Stimulated activated CD4-positive, alpha-beta T cell treated with anti-CD3 and anti-CD28 coated beads, Interleukin-4, amount 100 ng/mL, for 48 hours (primary cell): ENCODE results near the gene FCRL5.

Experiments used
- DNase-seq, 2 donors: peaks; one replicate each; pipeline ENCODE4 v3.0.0-alpha.2; 2020; ENCODE audit warnings: low read depth in 2 of 2

Gene FCRL5

GRCh38 chr1:157523774-157524493, 28.4 kb downstream of the FCRL5 start:
- no peak for DNase-seq

- no peak for DNase-seq
These were observed 31.3 kb downstream of the FCRL5 start for GRCh38 chr1:157521056-157521455.

- no peak for DNase-seq
These were observed 31.9 kb downstream of the FCRL5 start for GRCh38 chr1:157520386-157520935.

DNA sequence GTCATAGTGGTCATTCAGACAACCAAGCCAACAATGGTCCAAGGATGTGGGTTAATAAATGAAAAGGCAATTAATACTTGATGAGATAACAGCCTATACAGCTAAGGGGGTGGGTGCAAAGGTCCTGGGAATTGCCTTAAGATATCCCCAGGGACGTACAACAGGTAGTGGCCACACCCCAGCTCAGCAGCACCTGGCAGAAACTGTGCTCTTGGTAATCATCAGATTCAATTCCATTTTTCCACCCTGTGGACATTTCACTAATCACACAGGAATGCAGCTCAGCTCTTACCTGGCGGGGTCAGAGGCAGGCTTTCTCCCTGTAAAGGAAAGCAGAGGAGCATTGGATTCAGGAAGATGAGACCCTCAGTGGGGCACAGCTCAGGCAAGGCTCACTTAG, 32.9 kb downstream of the FCRL5 start:
- DNase-seq: no peak

- no peak for DNase-seq
These were observed 35.3 kb downstream of the FCRL5 start for GRCh38 chr1:157517016-157517415.

GRCh38 chr1:157515709-157516108, 36.6 kb downstream of the FCRL5 start:
- DNase-seq: no peak

DNA sequence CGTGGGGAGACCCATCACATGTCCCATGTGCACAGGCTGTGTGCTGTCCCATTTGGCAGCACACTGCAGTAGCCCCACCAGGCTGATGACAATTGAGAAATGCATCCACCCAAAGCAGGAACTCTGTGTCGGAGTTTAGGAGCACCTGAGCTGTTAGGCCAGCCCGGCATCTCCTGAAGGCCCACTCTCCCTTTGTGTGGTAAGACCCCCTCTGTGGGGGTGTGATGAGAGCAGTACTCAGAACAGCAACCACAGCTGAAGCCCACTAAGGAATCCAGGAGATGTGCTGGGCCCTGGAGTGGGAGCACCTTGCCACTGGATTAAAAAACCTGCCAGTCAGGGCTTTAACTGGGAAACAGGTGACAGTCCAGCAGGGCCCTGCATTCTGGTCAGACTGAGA, 37.2 kb downstream of the FCRL5 start:
- DNase-seq: no peak

DNA sequence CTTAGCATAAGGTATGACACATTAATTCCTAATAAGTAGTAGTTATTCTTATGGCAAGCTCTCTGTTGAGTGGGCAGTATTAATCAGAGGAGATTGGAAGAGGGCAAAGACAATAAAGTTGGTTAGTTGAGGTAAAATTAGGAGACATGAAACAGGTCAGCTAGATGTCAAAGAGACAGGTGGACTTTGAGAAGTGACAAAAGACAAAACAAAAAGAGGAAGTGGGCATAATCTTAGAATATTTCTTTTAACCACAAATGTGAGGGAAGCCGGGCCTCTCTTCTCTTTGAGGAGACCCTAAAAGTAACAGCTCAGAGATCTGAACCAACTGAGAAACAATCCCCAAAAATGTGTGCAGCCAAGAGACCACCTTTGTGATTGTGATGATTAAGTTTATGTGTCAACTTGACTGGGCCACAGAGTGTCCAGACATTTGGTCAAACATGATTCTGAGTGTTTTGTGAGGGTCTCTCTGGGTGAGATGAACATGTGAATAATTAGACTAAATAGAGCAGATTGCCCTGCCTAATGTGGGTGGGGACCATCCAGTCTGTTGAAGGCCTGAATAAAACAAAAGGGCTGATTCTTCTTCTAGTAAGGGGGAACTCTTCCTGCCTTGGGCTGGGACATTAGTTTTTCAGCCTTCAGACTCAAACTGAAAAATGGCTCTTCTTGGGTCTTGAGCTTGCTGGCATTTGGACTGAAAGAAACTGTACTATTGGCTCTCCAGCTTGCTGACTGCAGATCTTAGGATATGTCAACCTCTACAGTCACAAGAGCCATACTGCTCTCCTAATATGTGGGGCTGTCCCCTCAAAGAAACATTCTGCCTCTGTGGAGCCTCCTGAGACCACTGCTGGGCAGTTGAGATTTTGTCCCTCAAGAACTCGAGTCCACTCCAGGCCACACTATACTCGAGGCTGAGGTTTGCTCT, 40.0 kb downstream of the FCRL5 start:
- DNase-seq: no peak

DNA sequence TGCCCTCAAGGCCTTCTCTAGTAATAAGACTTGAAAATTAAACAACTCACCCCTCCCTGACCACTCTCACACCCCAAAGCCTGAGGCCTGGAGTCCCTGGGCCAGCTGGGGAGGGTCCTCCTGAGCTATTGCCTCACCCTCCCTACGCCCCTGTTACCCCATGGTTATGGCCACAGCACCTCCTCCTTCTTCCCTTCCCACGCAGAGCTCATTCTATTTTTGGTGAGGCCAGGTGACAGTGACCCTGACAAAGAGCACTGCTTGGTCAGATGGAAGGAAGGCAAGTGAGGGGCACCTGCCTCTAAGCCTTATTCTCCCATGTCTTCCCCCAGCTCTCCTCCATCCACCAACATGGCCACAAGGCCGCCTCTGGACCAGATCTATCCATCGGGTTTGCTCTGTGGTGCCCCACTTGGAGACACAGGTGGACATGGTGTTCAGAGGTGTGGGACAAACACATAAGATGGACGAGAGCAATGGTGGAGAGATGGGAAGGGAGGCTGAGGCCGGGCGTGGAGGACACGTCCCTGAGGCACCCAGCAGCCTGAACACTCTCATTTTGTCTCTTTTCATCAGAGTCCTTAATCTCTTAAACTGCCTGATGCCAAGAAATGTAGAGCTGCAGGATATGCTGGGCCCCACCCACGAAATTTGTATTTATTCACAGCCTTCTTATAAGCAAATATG, 42.6 kb downstream of the FCRL5 start:
- DNase-seq: no peak

DNA sequence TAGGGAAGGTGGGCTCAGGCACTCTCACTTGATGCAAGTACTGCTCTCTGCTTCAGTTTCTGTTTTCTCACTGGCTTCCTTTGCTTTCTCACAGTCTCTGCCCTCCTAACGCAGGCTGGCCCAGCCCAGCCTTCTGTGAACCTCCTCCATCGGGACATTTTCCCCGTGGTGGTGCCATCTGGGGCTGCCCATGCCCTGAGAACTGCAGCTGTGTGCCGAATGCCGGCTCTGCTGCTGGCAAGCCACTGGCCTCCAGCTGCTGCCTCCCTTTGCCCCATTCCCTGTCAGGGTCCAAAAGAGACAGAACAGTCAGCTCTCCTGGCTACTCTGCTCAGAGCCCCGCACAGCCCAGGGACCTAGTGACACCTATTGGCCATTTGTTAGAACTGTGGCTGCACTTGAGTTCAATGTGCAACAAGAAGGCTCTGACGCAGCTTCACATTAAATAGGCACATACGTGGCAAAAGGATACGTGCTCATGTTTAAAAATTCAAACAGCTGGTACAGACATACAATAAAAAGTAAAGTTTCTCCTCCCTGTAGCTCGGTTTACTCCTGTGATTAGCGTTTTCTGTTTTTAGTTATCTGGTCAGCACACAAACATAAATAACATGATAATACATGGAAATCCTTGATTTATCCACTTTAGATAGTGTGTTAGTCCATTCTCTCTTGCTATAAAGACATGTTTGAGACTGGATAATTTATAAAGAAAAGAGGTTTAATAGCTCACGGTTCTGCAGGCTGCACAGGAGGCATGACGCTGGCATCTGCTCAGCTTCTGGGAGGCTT, 46.6 kb downstream of the FCRL5 start:
- DNase-seq: peak in 1 of 2 donors; percentile 6

- no peak for DNase-seq
These were observed 47.7 kb downstream of the FCRL5 start for GRCh38 chr1:157504646-157505045.

DNA sequence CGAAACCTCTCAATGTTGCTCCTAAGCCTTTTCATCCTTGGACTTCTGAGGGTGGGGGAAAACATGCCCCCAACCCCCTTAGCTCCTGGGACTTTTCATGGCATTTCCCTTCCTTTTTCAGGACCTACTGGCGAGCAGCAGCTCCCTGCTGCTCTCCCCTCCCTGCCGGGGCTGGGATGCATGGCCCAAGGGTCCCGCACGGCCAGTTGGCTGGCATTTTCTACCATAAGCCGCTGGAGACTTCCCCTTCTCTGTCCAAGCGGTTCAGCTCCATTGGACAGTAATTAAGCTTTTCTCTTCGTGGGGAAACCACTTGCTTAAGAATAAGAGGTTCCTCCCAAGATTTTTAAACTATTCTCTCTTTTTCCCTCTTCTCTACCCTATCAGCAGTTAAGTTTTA, 52.8 kb downstream of the FCRL5 start:
- no peak for DNase-seq

DNA sequence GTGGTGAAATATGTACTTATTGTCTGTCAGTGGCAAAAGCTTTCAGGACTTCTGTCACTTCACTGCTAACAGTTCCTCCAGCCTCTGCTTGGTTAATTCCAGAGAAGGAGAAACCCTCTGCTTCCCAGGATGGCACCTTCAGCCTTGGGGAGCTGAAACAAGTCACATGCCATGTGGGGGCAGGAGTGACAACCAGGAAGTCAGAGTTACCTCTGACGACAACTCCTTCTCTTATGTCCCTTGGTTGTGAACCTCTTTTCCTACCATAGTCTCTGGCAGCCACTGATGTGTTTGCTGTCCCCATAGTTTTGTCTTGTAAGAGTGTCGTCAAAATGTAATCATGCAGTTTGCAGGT, 53.6 kb downstream of the FCRL5 start:
- DNase-seq: no peak

DNA sequence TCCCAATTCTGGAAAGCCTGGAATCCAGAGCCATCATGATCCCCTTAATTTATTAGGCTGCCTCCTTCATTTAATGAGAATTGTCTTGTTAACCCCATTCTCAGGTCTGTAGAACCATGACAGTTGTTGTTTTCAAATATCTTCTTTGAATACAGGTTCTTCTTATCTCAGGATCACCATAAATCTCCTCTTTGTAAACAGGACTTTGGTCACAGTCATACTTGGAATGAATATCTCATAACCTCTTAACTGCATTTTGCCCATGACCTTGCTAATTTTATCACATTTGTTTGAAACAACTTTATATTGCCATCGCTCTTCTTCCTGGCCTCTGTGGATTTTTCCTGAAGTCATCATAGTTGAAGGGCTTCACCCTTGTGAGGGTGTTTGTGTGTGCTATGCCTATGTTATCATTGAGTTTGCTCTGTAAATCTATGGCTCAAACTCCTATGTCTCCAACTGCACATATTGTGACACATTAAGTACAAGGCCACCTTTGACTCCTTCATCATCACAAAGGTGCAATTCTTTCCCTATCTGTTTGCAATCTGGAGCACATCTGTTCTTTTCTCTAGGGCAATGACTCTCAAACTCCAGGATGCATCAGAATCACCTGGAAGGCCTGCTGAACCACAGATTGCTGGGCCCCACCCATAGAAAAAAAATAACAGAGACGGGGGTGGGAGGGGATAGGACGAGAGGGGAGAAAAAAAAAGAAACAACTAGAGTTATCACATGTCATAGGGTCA, 54.2 kb downstream of the FCRL5 start:
- DNase-seq: no peak

- no peak for DNase-seq
These were observed 55.0 kb downstream of the FCRL5 start for GRCh38 chr1:157497284-157497683.

DNA sequence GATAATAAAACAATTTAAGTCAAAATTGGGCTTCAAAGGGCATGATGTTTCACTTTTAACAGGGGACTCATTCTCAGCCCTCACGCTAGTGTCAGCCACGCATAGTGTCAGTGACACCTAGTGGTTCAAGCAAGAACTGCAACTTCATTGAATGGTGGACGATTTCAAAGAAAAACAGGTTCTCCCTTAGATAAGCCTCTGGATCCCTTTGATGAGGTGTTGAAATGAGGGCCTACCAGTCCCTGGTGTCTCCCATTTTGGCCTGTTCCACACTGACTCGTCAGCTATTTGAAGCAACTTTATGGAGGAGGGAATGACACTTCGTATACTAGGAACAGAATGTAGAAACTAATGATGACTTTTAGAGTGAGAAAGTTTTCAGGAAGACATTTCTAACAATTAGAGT, 56.2 kb downstream of the FCRL5 start:
- no peak for DNase-seq

DNA sequence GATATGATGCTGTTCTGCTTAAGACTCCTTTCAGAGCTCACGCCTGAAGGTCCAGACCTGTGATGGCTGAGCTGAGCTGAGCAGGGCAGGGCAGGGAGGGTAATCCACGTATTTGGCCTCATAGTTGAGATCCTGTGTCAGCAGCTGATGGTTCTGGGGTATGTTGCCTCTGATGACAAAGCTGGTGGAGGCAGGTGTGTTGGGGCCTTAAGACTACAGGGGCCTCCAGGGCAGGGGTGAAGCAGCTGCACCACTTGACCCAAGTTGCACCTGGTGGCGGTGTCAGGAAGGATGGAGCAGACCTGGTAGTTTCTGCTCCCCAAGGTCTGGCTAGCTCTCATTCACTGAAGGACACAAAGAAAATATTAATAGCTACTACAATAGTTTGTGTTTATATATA, 57.0 kb downstream of the FCRL5 start:
- no peak for DNase-seq

DNA sequence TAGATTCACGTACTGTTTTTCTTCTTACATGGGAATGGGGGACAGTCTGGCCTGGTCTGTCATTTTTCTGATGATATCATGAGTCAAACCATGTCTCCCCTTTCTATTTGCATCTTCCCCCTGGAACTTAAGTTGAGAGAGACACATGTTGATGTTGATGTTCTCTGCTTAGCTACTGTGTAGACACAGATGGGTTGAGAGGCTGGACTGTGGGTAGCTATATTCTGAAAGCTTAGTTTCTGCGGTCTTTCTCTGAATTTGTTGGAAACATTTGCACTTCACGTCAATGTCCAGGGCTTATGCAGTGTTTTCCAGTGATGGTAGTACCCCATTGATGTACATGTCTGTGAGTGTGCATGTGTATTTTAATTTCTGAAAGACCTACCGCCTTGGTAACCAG, 58.2 kb downstream of the FCRL5 start:
- no peak for DNase-seq

DNA sequence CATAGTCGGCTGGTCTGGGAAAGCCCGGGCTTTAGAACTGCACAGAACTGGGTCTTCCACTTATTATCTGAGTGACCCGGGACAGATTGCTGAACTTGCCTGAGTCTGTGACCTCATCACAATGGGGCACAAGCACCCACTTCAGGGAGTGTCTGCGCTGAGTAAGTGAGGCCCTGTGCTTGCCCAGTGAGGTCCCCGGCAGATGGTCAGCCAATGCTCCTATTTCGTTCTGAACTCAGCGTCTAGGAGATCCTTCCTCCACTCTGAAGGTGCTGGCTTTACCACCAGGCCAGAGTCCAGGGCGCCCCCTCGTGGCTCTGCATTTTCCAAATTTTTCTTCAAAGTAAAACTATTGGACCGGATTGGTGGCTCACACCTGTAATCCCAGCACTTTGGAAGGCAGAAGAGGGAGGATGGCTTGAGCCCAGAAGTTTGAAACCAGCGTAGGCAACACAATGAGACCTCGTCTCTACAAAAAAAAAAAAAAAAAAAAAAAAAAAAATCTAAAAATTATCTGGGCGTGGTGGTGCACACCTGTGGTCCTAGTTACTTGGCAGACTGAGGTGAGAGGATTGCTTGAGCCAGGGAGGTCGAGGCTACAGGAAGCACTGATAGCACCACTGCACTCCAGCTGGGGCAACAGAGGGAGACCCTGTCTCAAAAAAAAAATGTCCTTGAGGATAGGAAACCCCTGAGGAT, 61.7 kb downstream of the FCRL5 start:
- DNase-seq: peak; percentile 54 to 70

- no peak for DNase-seq
These were observed 64.2 kb downstream of the FCRL5 start for GRCh38 chr1:157488156-157488555.
